Ovary (tissue), 9 donors: ENCODE results near the gene PARP3. TPM values are rescaled to one million over a fixed set of nuclear protein-coding genes. Genes with fewer than 3 reads are reported as not detected.

Experiments
- DNase-seq, 5 donors: peaks; one replicate each; pipeline ENCODE4 v3.0.0-alpha.2; 2019 to 2020
- H3K27ac ChIP-seq, 2 donors: fragments of 200-600 bp; one replicate each; pipeline versions ENCODE4 v1.5.1 to v1.8.0; 2019 to 2022
- H3K27me3 ChIP-seq: fragments of 200-600 bp; one replicate; pipeline ENCODE4 v1.8.0; 2022
- H3K36me3 ChIP-seq: fragments of 200-600 bp; sonication (generic); one replicate; pipeline ENCODE4 v1.5.1; 2019
- H3K4me1 ChIP-seq: one replicate; pipeline ENCODE4 v1.8.1; 2013; ENCODE audit warnings: mild to moderate bottlenecking, moderate library complexity; ENCODE audit not compliant: insufficient read depth
- H3K4me3 ChIP-seq: fragments of 200-600 bp; sonication (generic); one replicate; pipeline ENCODE4 v1.5.1; 2017
- H3K9me3 ChIP-seq, 2 donors: fragments of 200-600 bp in 1 of 2; sonication (generic) in 1 of 2; one replicate each; pipeline versions ENCODE4 v1.5.1 to v1.8.1; 2013 to 2019; ENCODE audit warnings: mild to moderate bottlenecking in 1 of 2, moderate library complexity in 1 of 2
- EP300 ChIP-seq: sonication (generic); formaldehyde crosslinking; IDR thresholded peaks from one replicate; pipeline ENCODE4 v1.6.1; 2017; ENCODE audit warnings: antibody characterized with exemption
- POLR2A ChIP-seq: fragments of 450-650 bp; IDR thresholded peaks from one replicate; pipeline ENCODE4 v1.6.1; 2017; ENCODE audit warnings: antibody characterized with exemption, mild to moderate bottlenecking, moderate library complexity
- WGBS, 3 donors: extraction: QIAGEN DNeasy Blood & Tissue Kit in 1 of 3; methylation state at CpG; one replicate each; pipeline versions ENCODE4 v1.1.5 to v1.1.7; 2013 to 2017; 5-methylcytosine and 5-hydroxymethylcytosine counted together
- intact Hi-C, 4 donors: fragments of 100-400 bp; cut with DNase I; formaldehyde crosslinking; loops; one replicate each; pipeline versions ENCODE4 v1.11.0 to v1.15.1; 2022 to 2023
- polyA plus RNA-seq, 2 donors: library from polyadenylated mRNA; stranded (reverse); fragments of 200-250 nt in 1 of 2; fragments of 350-450 nt in 1 of 2; fragmentation: Illumina TruSeq in 1 of 2; extraction: RNeasy Lipid Tissue Mini Kit (QIAGEN cat#74804) in 1 of 2; gene quantifications; one replicate each; pipeline ENCODE4 v1.2.3, GENCODE V29; 2013 to 2014
- total RNA-seq, 7 donors: library from RNA; depleted of rRNA in 2 of 7; stranded (reverse); fragments of >200 nt in 2 of 7; fragmentation: NEBNext Ultra II Directional in 3 of 7; extraction: Animal tissue kit (Norgen Biotek cat#: 25700) in 3 of 7; gene quantifications; one replicate each; pipeline versions ENCODE4 v1.1.0 to v1.2.4, GENCODE V29; 2016 to 2023
- TF ChIP-seq, protein P1 (sequence below), 3 donors: fragments of 450-650 bp in 2 of 3; fragments of 200-600 bp in 1 of 3; IDR thresholded peaks; one replicate each; pipeline versions ENCODE4 v1.5.1 to v1.8.0; 2016 to 2022; ENCODE audit warnings: antibody characterized with exemption in 3 of 3, mild to moderate bottlenecking in 1 of 3
- donor health status: DM: no; HTN: no; CAD: no; lungs with moderate emphysema.
- donor health status: DM: no; HTN: no; CAD: no.
- donor health status: Bipolar disorder and iron deficiency.
- donor health status: DM: yes; HTN: yes; CAD: no.
- donor health status: DM: no; HTN: no; CAD: no.
- donor health status: DM: yes; HTN: yes; CAD: no.

PARP3 gene
- total and polyA plus RNA-seq, 9 donors = 8.2 to 19.4 (median 11.0) TPM

DNA sequence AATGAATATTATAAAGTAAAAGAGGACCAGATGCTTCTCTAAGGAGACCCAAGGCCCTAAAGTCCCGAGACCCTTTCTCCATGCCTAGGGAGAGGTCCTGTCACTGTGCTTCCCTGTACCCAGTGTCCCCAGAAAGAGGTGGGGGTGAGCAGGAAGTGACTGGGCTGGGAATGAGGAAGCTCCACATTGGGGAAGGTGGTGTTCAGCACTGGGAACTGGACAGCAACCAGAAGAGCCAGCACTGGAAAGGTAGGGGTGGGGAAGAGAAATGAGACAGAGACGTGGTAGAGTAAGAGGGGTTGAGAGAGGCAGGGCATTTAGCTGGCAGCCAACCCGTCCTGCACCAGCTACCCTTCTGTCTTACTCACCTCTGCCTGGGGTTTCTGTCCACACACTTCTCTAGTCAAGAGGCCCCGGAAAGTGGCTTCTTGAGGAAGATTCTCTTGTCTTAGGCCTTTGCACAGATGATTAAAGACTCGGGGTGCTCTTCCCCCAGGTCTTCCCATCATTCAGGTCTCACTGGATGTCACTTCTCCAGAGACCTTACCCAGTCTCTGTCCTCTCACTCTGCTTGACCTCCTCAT lies 12.7 kb upstream of the PARP3 start:
- no peaks in the 10 kb centered on the region for H3K36me3 ChIP-seq
- intact Hi-C loops = no loop called here
- TF ChIP-seq POLR2A (no peak), EP300 (no peak)
- TF ChIP-seq, protein P1, sequence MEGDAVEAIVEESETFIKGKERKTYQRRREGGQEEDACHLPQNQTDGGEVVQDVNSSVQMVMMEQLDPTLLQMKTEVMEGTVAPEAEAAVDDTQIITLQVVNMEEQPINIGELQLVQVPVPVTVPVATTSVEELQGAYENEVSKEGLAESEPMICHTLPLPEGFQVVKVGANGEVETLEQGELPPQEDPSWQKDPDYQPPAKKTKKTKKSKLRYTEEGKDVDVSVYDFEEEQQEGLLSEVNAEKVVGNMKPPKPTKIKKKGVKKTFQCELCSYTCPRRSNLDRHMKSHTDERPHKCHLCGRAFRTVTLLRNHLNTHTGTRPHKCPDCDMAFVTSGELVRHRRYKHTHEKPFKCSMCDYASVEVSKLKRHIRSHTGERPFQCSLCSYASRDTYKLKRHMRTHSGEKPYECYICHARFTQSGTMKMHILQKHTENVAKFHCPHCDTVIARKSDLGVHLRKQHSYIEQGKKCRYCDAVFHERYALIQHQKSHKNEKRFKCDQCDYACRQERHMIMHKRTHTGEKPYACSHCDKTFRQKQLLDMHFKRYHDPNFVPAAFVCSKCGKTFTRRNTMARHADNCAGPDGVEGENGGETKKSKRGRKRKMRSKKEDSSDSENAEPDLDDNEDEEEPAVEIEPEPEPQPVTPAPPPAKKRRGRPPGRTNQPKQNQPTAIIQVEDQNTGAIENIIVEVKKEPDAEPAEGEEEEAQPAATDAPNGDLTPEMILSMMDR (IDR thresholded peaks at IDR 0.05) = no peak
- H3K4me3 ChIP-seq = no peak overlapping the region
- no peak overlapping the region for H3K27ac ChIP-seq
- no peaks in the 10 kb centered on the region for H3K4me1 ChIP-seq
- 66 to 77% (median 69%) methylated on average over 5 of the region's 5 CpGs for WGBS, 3 donors
- no peak for DNase-seq
- no peaks in the 10 kb centered on the region for H3K9me3 ChIP-seq
- no peaks in the 10 kb centered on the region for H3K27me3 ChIP-seq

DNA sequence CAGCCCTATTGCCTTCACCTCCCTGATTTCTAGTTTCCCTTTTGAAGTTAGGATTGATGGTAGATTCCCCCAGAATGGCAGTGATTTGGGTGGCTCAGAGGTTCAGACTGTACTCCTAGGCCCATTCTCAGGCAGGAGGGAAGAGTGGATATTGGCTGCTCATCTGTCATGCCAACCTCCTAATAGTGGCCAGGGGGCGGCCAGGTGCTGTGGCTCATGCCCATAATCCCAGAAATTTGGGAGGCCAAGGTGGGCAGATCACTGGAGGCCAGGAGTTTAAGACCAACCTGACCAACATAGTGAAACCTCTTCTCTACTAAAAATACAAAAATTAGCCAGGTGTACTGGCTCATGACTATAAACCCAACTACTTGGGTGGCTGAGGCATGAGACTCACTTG lies 11.7 kb upstream of the PARP3 start:
- intact Hi-C loops = no loop called here
- Histone ChIP-seq H3K9me3 (no peaks in the 10 kb centered on the region), H3K36me3 (no peaks in the 10 kb centered on the region), H3K4me1 (no peaks in the 10 kb centered on the region), H3K27ac (no peak overlapping the region), H3K27me3 (no peaks in the 10 kb centered on the region), H3K4me3 (no peak overlapping the region)
- TF ChIP-seq, protein P1 (IDR thresholded peaks at IDR 0.05) = no peak
- no peak for TF ChIP-seq POLR2A
- no peak for TF ChIP-seq EP300
- 100% methylated on average over 1 of the region's 1 CpG for WGBS, 3 donors
- DNase-seq = no peak

DNA sequence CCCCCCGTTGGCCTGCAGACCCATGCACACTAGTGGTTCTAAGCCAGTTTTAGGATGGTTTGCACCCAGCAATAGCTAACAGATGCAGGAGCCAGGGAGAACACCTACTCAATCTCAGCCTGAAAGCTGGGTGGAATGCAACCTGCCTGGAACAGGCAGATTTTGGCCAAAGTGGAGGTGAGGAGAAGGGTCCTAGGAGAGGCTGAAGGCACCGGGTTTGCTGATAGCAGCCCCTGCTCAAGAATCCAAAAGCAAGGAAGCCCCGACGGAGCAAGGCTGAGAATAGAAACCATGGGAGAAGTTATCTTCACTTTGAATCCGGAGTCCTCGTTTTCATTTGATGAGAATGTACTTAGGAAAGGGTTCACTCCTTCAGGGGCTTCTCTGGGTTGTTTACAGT lies 10.4 kb upstream of the PARP3 start:
- H3K27me3 ChIP-seq = no peaks in the 10 kb centered on the region
- H3K27ac ChIP-seq = no peak overlapping the region
- no peaks in the 10 kb centered on the region for H3K9me3 ChIP-seq
- TF ChIP-seq, protein P1 (IDR thresholded peaks at IDR 0.05) = no peak
- no peak for TF ChIP-seq EP300
- no peak for TF ChIP-seq POLR2A
- DNase-seq = no peak
- no peaks in the 10 kb centered on the region for H3K4me1 ChIP-seq
- intact Hi-C loops = no loop called here
- 89 to 94% (median 90%) methylated on average over 6 of the region's 6 CpGs for WGBS, 3 donors
- no peak overlapping the region for H3K4me3 ChIP-seq
- no peaks in the 10 kb centered on the region for H3K36me3 ChIP-seq

DNA sequence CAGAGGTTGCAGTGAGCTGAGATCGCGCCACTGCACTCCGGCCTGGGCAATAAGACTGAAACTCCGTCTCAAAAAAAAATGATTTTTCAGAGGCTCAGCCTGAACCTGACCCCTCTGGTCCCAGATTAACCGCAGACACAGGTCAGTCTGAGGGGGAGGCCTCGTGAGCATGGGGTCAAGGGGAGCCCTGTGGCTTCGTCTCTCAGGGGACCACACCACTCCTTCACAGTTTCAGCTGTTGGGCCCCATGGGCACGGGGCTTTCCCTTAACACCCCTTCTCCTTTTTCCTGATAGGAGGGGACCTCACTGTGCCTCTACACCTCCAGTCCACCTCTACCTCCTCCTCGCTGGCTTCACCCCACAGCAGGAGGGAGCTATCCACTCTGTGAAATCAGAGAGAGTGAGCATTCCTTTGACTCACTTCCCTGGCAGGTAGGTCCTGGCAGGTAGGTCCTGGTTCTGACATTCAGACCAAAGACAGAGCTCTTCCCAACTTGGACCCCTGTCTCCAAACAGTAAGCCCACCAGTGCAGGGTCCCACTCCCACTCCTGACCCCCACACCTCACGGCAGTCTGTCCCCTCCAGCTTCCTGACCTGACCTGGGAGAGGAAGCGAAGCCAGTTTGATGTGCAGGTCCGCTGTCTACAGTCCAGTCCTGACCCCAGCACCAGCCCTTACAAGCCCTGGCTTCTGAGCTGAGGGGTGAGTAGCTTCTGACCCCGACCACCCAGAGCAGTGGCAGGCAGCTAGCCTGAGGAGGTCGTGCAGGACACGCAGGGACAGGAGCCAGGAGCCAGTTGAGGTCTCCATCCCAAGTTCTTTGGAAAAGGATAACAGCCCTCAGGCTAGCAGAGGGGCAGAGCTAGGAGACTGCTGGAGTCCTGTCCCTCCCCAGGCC lies 9.4 kb upstream of the PARP3 start:
- no peak overlapping the region for H3K27ac ChIP-seq
- no peaks in the 10 kb centered on the region for H3K27me3 ChIP-seq
- no peaks in the 10 kb centered on the region for H3K36me3 ChIP-seq
- no peak for TF ChIP-seq EP300
- TF ChIP-seq, protein P1 (IDR thresholded peaks at IDR 0.05) = no peak
- TF ChIP-seq POLR2A = no peak
- intact Hi-C loops = no loop called here
- WGBS, 3 donors = 90 to 92% (median 91%) methylated on average over 15 of the region's 15 CpGs
- H3K4me1 ChIP-seq = no peaks in the 10 kb centered on the region
- no peaks in the 10 kb centered on the region for H3K9me3 ChIP-seq
- no peak overlapping the region for H3K4me3 ChIP-seq
- DNase-seq = no peak
